ENCODE results near the gene CACNA2D4.
"Not testable (repeated sequence)": the region's sequence is repeated elsewhere in the genome, so short reads cannot be mapped to it uniquely, and the experiment has no call there.

The CACNA2D4 gene

DNA sequence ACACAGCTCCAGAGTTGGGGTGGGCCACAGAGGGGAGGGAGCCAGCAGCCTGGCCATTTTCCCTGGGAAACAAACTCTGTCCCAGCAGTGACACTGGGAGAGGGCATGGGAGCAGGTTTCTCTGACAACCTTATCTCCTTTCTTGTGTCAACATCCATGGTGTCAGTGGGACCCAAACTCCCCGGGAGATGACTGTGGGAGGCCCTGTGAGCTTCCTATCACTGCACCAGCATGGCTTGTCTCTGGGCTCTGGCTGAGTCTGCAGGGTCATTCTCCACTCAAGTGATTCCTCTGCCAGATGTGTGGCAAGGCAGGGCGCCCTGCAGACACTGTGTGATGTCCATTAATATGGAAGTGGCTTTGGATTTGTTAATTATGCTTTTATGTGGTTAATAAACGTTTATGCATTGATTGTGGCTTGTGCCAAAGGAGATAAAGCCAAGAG, 88.0 kb downstream of the CACNA2D4 start:
- DNase-seq, result peak in 1 of 3 experiments; percentile 50

DNA sequence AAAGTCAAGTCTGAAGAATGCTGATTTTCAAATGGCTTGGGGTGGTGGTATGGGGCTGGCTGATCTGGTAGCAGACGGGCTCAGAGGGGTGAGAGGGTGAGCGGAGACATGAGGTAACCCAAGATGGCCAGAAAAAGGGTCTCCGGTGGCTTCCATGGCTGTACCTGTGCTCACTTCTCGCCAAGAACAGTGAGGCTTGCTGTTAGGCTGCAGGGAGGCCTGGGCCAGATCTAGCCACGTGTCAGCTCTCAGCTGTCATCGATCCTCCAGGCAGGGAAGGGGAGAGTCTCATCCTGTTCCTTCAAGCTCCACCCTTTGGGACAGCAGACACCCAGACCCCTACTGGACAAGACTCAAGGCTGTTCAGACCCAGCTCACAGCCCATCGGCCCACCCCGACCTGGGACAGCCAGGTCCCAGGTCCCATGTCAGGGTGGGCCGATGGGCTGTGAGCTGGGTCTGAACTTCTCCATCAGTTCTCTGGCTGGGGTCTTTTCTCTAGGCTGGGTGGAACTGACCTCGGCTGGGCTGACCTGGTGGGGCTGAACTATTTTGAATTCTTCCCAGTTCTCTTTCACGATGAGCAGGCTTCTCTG, 89.0 kb downstream of the CACNA2D4 start:
- DNase-seq, result no peak

DNA sequence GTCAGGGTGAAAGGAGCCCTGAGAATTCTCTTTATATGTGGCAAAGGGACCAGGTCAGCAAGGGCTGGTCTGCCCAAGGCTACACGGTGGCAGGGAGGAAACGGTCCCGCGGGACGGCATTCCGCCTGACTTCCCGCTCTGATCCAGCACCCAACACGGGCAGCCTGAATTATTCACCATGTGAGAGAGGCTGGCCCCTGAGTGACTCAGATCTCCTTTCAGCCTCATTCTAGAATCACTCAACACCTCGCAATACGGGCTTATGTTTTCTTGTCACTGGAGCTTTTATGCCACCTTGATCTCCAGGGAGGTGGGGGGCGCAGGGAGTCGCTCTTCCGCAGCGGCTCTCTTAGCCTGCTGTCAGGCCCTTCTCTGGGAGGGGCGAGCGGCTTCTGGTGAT, 89.6 kb downstream of the CACNA2D4 start:
- no peak for DNase-seq

DNA sequence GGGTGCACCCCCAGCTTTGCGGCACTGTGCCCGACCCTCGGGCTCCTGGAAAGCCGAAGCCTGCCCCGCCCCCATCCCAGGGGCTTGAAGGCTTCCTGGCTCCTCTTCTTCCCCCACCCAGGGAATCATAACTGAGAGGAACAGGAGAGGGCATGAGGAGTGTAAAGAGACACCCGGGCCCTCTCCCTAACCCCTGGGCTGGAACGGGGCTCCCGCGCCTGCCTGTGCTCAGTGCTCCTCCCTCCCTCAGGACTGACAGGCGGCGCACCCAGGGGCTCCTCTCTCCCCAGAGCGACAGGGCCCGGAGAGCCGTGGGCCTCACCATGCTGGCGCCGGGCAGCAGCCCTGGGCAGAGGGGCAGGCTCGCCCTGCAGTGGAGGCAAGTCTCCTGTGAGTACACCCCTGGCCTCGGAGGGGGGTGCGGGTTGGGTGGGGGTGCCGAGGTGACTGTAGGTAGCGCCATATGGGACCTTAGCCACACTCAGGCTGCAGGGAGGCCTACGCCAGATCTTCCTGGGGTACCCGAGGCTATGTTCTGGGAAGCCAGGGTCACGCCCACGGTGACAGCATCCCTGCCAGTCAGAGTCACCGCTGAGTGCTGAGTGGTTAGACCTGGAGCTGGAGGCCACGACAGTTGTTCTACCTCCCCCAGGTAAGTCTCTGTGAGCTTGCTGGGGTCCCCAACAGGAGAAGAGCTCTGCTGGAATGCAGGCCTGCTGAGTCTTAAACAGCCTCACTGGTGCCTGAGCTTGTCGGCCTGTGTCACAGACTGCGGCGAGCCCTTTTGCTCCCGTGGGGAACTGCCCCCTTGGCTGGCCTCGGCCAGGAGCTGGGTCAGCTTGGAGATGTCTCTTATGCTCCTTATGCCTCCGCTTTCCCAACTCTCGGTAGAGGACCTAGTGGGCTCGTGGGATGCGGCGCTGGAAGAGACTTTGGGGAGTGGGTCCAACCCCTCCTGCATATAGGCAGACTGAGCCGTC, 90.3 kb downstream of the CACNA2D4 start:
- no peak for DNase-seq

DNA sequence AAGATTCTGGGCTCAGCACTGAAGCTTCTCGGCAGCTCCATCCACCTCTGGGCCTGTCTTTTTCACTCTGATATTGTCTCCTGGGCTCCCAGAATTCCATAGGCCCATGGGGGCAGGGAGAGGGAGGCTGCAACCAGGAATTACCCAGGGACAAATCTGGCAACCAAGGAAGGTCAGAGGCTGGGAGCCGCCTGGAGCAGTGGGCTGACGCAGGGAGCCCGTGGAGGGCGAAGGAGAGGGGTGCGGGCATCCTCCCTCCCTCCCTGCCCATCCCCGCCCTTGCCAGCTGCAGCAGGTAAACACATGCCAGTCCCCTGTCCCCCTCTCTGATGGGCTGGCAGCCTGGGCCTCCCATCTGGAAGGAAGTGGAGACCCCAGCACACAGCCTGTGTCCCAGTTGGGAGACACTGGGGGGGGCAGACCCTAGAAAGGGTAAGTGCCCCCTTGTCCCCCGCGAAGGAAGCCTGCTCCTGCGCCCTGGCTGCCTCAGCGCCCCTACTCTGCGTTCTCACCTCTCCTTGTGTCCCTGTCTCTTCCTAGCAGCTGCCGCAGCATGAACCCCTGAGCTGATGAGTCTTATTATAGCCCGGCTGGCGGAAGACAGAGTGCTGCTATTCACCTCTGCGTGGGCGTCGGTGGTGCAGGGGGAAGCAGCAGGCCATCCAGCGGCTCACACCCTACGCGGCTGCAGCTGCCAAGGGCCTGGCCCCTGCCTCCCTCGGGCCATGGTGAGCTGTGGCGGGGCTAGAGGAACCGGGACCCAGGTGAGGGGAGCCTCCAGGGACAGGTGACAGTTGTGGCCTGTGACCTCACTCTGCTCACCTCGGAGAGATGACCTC, 91.4 kb downstream of the CACNA2D4 start:
- no peak for DNase-seq

DNA sequence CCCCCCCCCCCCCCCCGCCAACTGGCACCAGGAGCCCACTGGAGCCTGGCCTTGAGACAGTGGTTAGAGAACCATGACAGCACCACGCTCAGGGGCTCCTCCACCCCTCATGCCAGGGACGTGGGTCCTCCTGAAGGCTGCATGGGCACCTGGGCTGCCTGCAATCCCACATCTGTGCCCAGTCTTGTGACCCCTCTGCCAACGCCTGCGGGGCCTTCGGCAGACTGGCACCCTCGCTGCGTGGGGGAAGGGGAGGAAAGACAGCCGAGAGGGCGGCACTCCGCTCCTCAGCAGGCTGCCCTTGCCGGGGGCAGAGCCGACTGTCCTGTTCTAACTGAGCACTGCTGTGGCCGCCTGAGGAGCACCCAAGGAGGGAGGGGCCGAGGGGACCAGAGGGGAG, 92.1 kb downstream of the CACNA2D4 start:
- DNase-seq, result no peak

DNA sequence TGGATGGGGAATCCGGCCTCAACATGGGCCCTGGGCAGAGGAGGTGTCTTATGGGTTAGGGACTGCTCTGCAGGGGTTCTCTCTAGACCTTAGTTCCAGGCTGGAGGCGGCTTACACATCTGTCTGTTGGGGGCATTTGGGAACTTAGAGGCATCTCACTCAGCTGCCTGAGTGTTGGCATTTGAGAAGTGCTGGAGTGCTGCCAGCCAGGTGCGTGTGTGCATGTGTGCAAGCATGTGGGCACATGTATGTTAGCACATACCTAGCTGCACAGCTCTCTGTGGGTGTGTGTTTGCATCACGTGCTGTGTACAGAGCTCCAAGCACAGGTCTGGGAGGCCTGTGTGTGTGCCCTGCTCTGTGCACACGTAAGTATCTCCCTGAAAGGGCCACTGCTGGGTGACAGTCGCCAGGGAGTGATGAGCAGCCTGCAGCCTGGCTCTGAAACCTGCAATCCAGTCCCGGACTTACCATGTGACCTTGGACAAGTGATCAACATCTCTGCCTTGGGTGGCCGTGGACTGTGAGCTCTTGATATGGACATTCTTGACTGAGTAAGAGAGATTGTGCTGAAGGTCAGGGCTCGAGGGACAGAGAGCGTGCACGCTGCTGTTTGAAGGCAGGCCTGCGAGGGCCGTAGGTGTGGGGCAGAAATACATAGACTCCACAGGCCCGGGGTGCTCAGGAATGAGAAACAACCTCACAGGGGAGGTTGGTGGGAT, 92.9 kb downstream of the CACNA2D4 start:
- DNase-seq, result no peak

DNA sequence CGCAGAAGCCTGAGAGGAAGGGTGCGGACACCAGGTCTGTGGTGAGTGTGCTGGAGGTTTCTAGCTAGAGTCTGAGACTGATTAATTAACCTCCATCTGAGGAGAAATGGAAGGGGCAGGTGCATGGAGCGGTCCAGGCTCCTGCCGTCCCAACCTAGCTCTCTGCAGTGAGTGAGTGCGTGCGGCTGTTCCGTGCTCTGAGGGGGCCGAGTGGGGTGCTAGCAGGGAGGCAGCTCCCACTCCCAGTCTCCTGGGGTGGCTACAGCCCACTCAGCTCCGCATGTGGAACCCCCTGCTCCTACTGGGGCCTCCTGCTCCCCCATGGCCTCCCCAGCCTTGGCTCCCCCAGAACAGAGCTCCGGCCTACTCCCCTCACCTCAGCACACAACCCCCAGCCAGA, 95.2 kb downstream of the CACNA2D4 start:
- no peak for DNase-seq

DNA sequence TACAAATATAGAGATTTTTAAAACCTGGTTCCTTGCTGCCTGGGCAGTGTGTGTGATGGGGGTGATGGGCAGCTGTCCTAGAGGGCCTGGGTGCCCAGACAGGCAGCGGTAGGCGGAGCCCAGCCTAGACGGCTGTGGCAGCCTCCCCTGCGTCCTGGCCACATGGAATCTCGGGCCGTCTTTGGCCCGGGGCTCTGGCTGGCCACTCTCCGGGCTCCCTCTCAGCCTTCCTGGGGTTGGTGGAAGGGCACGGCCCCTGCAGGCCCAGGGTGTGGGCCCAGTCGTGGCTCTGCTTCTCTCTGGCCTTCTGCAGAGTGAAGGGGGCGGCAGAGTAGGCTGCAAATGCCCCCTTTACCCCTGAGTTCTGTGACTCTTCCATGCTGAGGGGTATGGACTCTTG, 95.8 kb downstream of the CACNA2D4 start:
- DNase-seq, result no peak

DNA sequence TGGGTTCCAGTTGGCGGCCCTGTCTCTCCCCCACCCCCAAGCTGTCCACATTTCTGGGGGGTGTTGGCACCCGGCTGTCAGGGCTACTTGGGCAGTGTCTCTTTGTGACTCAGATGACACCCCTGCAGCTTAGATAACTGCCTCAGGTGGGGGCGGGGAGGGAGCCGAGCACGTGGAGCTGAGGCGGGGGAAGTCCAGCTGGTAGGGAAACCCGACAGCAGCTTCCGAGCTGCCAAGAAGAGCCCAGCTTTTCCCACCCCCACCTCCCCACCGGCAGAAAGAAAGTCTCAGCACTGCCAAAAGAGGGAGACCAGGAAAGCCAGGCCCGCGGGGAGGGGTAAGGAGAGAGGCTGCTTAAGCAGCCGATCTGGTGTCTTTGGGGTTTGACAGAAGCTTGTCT, 96.6 kb downstream of the CACNA2D4 start:
- no peak for DNase-seq

DNA sequence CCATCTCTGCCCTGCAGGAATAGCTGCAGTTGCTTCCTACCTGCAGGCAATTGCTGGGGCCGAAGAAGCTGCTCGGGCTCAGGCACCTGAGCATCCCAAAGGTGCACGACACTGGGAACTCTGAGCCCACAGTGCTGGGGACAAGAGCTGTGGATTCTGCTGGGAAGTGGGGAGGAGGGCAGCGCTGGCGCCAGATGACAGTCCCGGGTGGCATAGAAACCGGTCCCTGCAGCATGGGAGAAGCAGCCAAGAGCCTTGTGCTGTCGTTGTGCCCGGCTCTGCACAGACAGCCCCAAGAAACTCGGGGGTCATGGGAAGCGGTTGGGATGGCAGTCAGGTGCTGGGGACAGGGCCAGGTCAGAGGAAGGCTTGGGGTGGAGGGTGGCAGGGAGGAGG, 97.6 kb downstream of the CACNA2D4 start:
- no peak for DNase-seq

DNA sequence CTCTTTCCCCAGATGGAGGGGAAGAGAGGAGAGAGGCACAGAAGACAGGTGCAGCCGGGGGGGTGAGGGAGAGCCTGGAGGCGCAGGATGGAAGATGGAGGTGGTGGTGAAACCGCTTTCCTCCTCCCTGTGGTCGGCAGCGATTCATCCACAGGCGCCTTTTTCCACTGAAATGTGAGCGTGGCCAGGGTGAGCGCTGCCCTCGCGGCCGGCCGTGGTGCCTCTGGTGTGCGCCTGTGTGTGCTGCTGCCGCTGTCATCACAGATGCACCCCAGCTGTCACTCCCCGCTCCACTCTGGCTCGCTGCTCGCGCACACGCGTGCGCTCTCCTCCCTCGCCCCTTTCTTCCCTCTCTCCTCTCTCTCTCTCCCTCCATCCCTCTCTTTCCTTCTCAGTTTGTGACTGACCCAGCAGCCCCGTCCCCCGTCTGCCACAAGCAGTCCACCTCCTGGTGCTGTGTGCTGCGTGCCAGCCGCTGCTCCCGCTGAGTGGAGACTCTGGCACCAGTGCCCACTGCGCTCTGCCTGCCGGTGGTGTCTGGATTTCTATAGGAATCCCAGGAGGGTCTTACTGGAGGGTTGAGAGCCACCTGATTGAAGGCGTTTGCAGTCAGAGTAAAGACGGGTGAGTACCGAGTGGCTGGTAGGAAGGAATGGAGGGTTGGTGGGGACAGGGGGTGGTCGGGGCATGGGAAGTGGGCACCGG, 98.1 kb downstream of the CACNA2D4 start, which contains the start of gene LRTM2:
TSS of gene LRTM2 (plus strand) at position 375 of the 705 bp plus-strand sequence. CDS start 7,584 bp downstream, outside the sequence.
- DNase-seq, result peak in 2 of 3 experiments; percentile 18 to 28

DNA sequence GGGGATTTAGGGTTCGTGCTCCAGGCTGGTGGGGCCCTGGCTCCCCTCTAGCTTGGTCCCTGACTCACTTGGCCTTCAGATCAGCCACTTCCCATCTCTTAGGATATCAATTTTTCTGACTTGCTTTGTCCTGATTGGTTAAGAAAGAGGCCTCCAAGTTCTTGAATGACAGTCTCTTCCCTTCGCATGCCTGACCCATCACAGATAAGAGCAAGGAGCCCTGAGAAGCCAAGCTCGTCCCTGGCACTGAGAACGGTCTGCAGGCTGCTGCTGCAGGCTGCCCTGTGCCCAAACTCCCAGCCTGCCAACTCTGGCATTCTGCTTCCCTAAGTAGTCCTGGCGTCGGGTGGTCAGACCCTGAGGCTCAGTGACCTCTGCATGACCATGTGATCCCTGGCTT, 98.9 kb downstream of the CACNA2D4 start:
- DNase-seq, result no peak

DNA sequence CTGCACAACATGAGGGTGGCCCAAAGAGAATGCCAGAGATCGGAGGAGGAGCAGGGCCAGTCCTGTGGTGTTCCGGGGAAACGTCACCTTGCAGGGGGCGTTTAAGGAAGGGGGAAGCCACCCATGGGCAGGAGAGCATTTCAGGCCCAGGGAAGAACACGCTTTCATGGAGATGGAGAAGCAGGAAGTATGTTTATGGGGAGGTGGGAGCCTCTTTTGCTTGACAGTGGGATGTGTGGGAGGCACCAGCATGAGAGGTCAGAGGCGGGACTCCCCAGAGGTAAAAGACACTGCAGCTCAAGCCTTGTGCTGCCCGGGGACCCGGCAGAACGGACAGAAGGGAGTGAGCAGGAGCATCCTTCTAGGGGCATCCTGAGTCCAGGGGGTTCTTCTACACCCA, 99.4 kb downstream of the CACNA2D4 start:
- no peak for DNase-seq

DNA sequence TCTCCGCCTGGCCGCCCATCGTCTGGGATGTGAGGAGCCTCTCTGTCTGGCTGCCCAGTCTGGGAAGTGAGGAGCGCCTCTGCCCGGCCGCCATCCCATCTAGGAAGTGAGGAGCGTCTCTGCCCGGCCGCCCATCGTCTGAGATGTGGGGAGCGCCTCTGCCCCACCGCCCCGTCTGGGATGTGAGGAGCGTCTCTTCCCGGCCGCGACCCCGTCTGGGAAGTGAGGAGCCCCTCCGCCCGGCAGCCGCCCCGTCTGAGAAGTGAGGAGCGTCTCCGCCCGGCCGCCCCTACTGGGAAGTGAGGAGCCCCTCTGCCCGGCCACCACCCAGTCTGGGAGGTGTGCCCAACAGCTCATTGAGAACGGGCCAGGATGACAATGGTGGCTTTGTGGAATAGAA, 100.5 kb downstream of the CACNA2D4 start:
- not testable (repeated sequence) for DNase-seq

DNA sequence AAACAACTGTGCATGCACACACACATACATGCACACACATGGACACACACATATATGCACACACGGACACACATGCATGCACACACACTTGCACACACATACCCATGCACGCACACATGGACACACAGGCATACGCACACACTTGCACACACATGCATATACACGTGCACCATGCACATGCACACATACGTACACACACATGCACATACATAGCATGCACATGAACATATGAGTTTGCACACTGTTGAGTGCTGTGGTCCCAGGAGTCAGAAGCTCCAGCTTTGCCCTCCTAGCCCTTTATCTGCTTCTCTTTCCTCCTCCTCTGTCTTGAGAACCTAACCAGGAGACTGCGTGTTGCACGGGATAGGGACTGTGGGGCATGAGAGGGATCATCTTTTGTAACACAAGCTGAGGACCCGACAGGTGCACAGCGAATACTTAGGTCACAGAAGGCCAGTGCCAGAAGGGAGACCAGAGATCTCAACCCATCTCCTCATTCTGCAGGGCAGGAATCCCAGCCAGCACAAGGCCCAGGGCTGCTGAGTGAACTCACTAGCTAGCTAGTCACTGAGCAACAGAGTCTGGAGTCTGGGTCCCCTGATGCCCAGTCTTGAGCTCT, 101.6 kb downstream of the CACNA2D4 start:
- no peak for DNase-seq

DNA sequence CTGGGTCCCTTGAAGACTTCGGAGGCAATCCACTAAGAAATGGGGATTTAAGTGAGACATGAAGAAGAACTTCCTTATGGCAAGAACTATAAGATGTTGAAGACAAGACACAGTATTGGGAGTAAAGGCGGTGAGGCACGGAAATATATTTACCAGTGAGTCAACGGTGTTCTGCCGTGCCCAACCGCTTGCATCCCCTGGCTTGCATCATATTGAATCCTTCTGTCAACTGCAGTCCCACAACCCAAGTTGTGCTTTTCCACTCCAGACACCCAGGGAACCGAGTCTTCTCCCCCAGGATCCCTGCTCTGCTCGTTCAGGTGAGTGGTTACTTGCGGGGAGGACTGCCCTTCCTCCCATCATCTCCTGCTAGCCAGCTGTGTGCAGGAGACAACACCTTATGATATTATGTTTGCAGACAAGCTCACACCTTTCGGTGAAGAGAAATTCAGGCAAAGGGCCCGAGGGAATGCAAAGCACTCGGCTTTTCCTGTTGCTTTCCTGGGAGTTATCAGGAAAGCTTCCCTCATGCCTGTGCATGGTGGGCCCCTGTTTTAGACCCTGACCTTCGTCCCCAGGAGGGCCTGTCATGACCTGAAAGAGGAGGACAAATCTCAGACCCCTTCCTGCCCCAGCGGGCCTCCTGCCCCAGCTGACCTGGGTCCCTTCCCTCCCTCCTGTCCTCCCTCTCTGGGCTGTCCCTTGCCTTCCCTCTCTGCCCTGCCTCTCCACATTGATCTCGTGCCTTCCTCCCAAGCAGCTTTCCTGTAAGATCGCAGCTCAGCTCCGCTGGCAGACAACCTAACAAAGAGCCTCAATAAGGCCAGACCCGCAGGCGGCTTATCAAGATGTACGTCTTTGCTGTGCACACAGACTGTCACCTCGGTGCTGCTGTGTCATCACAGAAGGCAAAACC, 102.4 kb downstream of the CACNA2D4 start:
- DNase-seq, result no peak

DNA sequence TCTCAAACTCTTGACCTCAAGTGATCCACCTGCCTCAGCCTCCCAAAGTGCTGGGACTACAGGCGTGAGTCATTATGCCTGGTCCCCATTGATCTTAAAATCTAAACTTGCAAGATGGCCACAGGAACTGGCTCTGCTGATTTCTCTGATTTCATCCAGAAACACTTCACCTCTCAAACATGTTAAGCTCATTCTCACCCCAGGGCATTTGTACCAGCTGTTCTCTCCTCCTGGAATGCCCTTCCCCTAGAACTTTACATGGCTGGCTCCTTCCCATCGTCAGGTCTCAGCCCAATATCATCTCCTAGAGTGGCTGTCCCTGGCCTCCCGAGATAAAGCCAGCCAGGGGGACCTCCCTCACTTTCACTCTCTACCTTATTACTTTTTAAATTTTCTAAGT, 103.3 kb downstream of the CACNA2D4 start:
- DNase-seq, result no peak

DNA sequence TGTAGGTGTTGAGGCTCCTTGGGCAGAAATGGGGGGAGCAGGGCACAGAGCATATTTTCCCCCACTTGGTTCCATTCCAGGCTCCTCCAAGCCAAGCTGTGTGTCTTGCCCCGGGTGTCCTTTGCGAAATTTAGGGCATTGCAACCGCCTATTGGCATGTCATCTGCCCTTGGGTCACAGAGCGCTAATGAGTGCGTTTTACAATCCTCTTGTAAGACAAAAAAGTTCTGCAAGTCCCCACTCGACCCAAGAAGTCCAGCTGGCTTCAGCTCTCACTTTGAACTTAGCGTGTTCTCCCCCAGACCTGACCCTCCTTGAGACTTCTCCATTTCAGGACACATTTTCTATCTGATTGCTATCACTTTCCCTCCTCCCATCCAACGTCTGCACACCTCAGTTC, 104.2 kb downstream of the CACNA2D4 start:
- no peak for DNase-seq

DNA sequence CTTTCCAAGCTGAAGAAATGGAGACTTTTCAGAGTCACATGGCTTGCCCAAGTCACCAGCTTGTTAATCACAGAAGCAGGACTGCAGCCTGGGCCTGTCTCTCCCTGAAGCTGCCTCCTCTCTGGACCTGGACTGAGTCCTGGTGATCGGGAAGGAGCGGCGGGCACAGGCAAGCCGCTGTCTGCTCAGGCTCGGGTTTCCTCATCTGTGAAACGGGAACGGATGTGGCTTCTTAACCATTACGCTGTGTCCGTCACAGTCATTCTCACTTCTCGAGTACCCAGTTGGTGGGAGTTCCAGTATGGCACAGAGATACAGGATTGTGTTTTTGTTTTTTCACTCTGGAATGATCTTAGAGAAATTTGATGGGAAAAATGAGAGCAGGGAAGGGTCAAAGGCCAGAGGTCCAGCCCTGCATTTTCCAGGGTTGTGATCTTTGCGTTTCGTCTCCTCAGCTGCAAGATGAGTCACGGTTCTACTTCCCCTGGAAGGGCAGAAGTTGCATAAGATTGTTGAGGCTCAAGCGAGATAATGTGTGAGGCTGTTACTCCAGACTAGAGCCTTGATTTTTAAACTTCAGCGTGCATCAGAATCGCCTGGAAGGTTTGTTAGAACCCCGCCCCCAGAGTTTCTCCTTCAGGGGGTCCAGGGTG, 105.7 kb downstream of the CACNA2D4 start:
- no peak for DNase-seq

Measured in NCI-H1417 (cell line).